GM12878 (cell line): ENCODE data around the gene IFITM1.
"Not testable (repeated sequence)": the region's sequence is repeated elsewhere in the genome, so short reads cannot be mapped to it uniquely, and the experiment has no call there.

Source experiments
- CBFB ChIP-seq: IDR thresholded peaks from 2 replicates; pipeline ENCODE4 v1.6.1; 2016; ENCODE audit warnings: antibody characterized with exemption, low read depth
- CREB1 ChIP-seq: IDR thresholded peaks from 2 replicates; pipeline ENCODE4 v1.6.1; 2012; ENCODE audit warnings: low read depth, mild to moderate bottlenecking, inconsistent platforms
- CTCF ChIP-seq, 3 experiments: IDR thresholded peaks in 2 of 3; conservative IDR thresholded peaks in 1 of 3; 2 replicates each; pipeline ENCODE4 v1.5.1; 2011; ENCODE audit warnings: low read depth in 3 of 3, low read length in 3 of 3, mild to moderate bottlenecking in 3 of 3, control low read depth in 2 of 3, moderate library complexity in 2 of 3, inconsistent platforms in 1 of 3, mixed read lengths in 1 of 3; ENCODE audit not compliant: control insufficient read depth in 2 of 3, insufficient read depth in 1 of 3; ENCODE audit errors: extremely low read depth in 1 of 3
- EP300 ChIP-seq, 2 experiments: fragments of 150-350 bp in 1 of 2; IDR thresholded peaks; 2 replicates each; pipeline ENCODE4 v1.6.1; 2011 to 2012; ENCODE audit warnings: low read depth in 2 of 2, low read length in 2 of 2, borderline replicate concordance in 1 of 2, improper control_type of control experiment in 1 of 2, inconsistent platforms in 1 of 2; ENCODE audit not compliant: control insufficient read depth in 1 of 2
- EZH2 ChIP-seq: IDR thresholded peaks from 2 replicates; pipeline ENCODE4 v1.6.1; 2012; ENCODE audit warnings: low read depth, mild to moderate bottlenecking, control low read depth, inconsistent platforms, low read length, borderline replicate concordance; ENCODE audit not compliant: control insufficient read depth
- NR2C2 ChIP-seq: IDR thresholded peaks from 2 replicates; pipeline ENCODE4 v1.6.1; 2011; ENCODE audit warnings: borderline replicate concordance, low read depth; ENCODE audit not compliant: control insufficient read depth, insufficient read length
- POLR2A ChIP-seq: IDR thresholded peaks from 2 replicates; pipeline ENCODE4 v1.6.1; 2011; ENCODE audit warnings: low read depth, mild to moderate bottlenecking, low read length
- RCOR1 ChIP-seq: conservative IDR thresholded peaks from 2 replicates; pipeline ENCODE4 v1.6.1; 2012; ENCODE audit warnings: low read depth, low read length, improper control_type of control experiment
- RFX5 ChIP-seq: IDR thresholded peaks from 2 replicates; pipeline ENCODE4 v1.6.1; 2011; ENCODE audit warnings: low read depth, low read length, improper control_type of control experiment
- SREBF1 ChIP-seq: IDR thresholded peaks from 2 replicates; pipeline ENCODE4 v1.6.1; 2012; ENCODE audit warnings: mild to moderate bottlenecking, low read length
- ZBTB40 ChIP-seq: fragments of 450-650 bp; IDR thresholded peaks from 2 replicates; pipeline ENCODE4 v1.6.1; 2016; ENCODE audit warnings: mild to moderate bottlenecking, moderate library complexity, borderline replicate concordance

GRCh38 chr11:314554-314875 is 675 bp downstream of the IFITM1 start:
- TF ChIP-seq SREBF1; ZBTB40; CREB1; RFX5; EZH2; POLR2A; RCOR1; CTCF (IDR thresholded peaks at IDR 0.05 in 2 of 3, conservative IDR thresholded peaks at IDR 0.05 in 1 of 3; ENCODE audit: control insufficient read depth in 2 of 3, extremely low read depth in 1 of 3, insufficient read depth in 1 of 3, low read depth in 3 of 3, low read length in 3 of 3); CBFB; NR2C2; EP300 (IDR thresholded peaks at IDR 0.05; ENCODE audit: borderline replicate concordance in 1 of 2, control insufficient read depth in 1 of 2, low read depth in 2 of 2, low read length in 2 of 2): not testable (repeated sequence)
